Natural killer cell (primary cell): Measurements from ENCODE around the gene FYN. TPM values are rescaled to one million over a fixed set of nuclear protein-coding genes. Genes with fewer than 3 reads are reported as not detected.

Experiments used
- ATAC-seq, 3 donors: fragments of 150-1000 bp in 2 of 3; fragments of 200-7000 bp in 1 of 3; cut with Tn5 transposase; 1 replicate in 1 of 3; 2 replicates in 2 of 3; pipeline ENCODE4 v1.10.0; 2021; ENCODE audit warnings: mild to moderate bottlenecking in 2 of 3, moderate library complexity in 2 of 3
- DNase-seq, 2 donors: peaks; one replicate each; pipeline versions ENCODE4 v3.0.0 to v3.0.0-alpha.2; 2013 to 2021; ENCODE audit warnings: mixed read lengths in 1 of 2
- H3K27ac ChIP-seq: one replicate; pipeline ENCODE4 v1.5.1; 2013; ENCODE audit warnings: mild to moderate bottlenecking, low read length
- H3K27me3 ChIP-seq: one replicate; pipeline ENCODE4 v1.6.1; 2013; ENCODE audit warnings: low read length; ENCODE audit not compliant: control insufficient read depth, insufficient read depth
- H3K36me3 ChIP-seq: one replicate; pipeline ENCODE4 v1.6.1; 2013; ENCODE audit warnings: low read length; ENCODE audit not compliant: control insufficient read depth, insufficient read depth
- H3K4me1 ChIP-seq: one replicate; pipeline ENCODE4 v1.6.1; 2013; ENCODE audit warnings: low read length; ENCODE audit not compliant: control insufficient read depth, insufficient read depth
- H3K4me3 ChIP-seq: one replicate; pipeline ENCODE4 v1.5.1; 2013; ENCODE audit warnings: low read length
- H3K9me3 ChIP-seq: one replicate; pipeline ENCODE4 v1.6.1; 2013; ENCODE audit warnings: low read length; ENCODE audit not compliant: control insufficient read depth, insufficient read depth
- H3K27ac Mint-ChIP-seq, 2 donors: one replicate each; pipeline ENCODE4 v1.8.0; 2022; ENCODE audit warnings: mild to moderate bottlenecking in 2 of 2, mixed read lengths in 2 of 2, moderate library complexity in 1 of 2
- H3K27me3 Mint-ChIP-seq, 2 donors: one replicate each; pipeline ENCODE4 v1.8.0; 2022; ENCODE audit warnings: low read depth in 2 of 2, mixed read lengths in 2 of 2
- H3K36me3 Mint-ChIP-seq: one replicate; pipeline ENCODE4 v1.8.0; 2022; ENCODE audit warnings: mixed read lengths
- H3K4me1 Mint-ChIP-seq, 2 donors: one replicate each; pipeline ENCODE4 v1.8.0; 2022; ENCODE audit warnings: mixed read lengths in 2 of 2
- H3K4me3 Mint-ChIP-seq: one replicate; pipeline ENCODE4 v1.8.0; 2022; ENCODE audit warnings: mild to moderate bottlenecking, moderate library complexity, mixed read lengths
- H3K9me3 Mint-ChIP-seq, 2 donors: one replicate each; pipeline ENCODE4 v1.8.0; 2022; ENCODE audit warnings: mixed read lengths in 2 of 2
- CTCF ChIP-seq: fragments of 200-600 bp; IDR thresholded peaks from one replicate; pipeline ENCODE4 v1.8.0; 2022; ENCODE audit warnings: antibody characterized with exemption
- WGBS: methylation state at CpG from one replicate; pipeline ENCODE4 v1.1.7; 2013; ENCODE audit warnings: missing lambda C conversion rate; ENCODE audit not compliant: insufficient coverage; 5-methylcytosine and 5-hydroxymethylcytosine counted together
- intact Hi-C: fragments of 100-400 bp; cut with micrococcal nuclease; formaldehyde crosslinking; loops from one replicate; pipeline ENCODE4 v1.14.2; 2022
- total RNA-seq, 4 donors: library from RNA; stranded (reverse); fragments of 120-200 nt in 1 of 4; gene quantifications; one replicate each; pipeline versions ENCODE4 v1.2.3 to v1.2.4, GENCODE V29; 2013 to 2022

The FYN gene
- total RNA-seq, 3 donors from 2014 or later (not counting 1 experiment from before 2014, with no cell fraction given) = 616 to 757 (median 713) TPM

GRCh38 chr6:111852725-111853124 is 20.5 kb downstream of the FYN start:
- Mint-ChIP-seq H3K9me3 (no peaks in the 10 kb centered on the region), H3K4me1 (peaks cover 83 to 87% of the 10 kb centered on the region in 2 donors), H3K27ac (peak overlapping the region; percentile 88 to 92), H3K27me3 (no peaks in the 10 kb centered on the region), H3K4me3 (no peak overlapping the region), H3K36me3 (no peaks in the 10 kb centered on the region)
- peak in 1 of 2 donors; percentile 43 for DNase-seq
- H3K9me3 ChIP-seq = no peaks in the 10 kb centered on the region
- H3K27me3 ChIP-seq = no peaks in the 10 kb centered on the region
- no peak for TF ChIP-seq CTCF
- no peak overlapping the region for H3K27ac ChIP-seq
- WGBS = 79% methylated on average over 2 of the region's 2 CpGs
- H3K36me3 ChIP-seq = peaks cover 5% of the 10 kb centered on the region
- no peak overlapping the region for H3K4me3 ChIP-seq
- peaks cover 42% of the 10 kb centered on the region for H3K4me1 ChIP-seq
- intact Hi-C loops = no loop called here
- ATAC-seq = no peak

GRCh38 chr6:111850295-111850937 is 22.8 kb downstream of the FYN start:
- Histone ChIP-seq H3K4me3 (no peak overlapping the region), H3K27ac (peak overlapping the region; percentile 12)

GRCh38 chr6:111849298-111849697 is 24.0 kb downstream of the FYN start:
- Mint-ChIP-seq H3K27me3 (no peaks in the 10 kb centered on the region), H3K4me1 (peaks cover 54 to 55% of the 10 kb centered on the region in 2 donors), H3K9me3 (no peaks in the 10 kb centered on the region), H3K27ac (peak overlapping the region; percentile 88 to 92), H3K36me3 (no peaks in the 10 kb centered on the region), H3K4me3 (peak overlapping the region; percentile 67)
- Histone ChIP-seq H3K9me3 (no peaks in the 10 kb centered on the region), H3K36me3 (peaks cover 12% of the 10 kb centered on the region), H3K27me3 (no peaks in the 10 kb centered on the region), H3K4me1 (peaks cover 65% of the 10 kb centered on the region), H3K27ac (no peak overlapping the region), H3K4me3 (no peak overlapping the region)
- no peak for TF ChIP-seq CTCF
- ATAC-seq (no peak), DNase-seq (no peak)
- intact Hi-C loops = no loop called here
- 86% methylated on average over 5 of the region's 5 CpGs for WGBS

More at GRCh38 chr6:111850295-111850937, 22.8 kb downstream of the FYN start:
- H3K4me1 ChIP-seq = peaks cover 55% of the 10 kb centered on the region
- DNase-seq (peak in 1 of 2 donors; percentile 71), ATAC-seq (peak; percentile 62 to 73 (median 72))
- intact Hi-C loops = no loop called here
- no peaks in the 10 kb centered on the region for H3K9me3 ChIP-seq
- no peaks in the 10 kb centered on the region for H3K27me3 ChIP-seq
- Mint-ChIP-seq H3K4me1 (peaks cover 63 to 64% of the 10 kb centered on the region in 2 donors), H3K36me3 (no peaks in the 10 kb centered on the region), H3K27ac (peak overlapping the region; percentile 88 to 92), H3K27me3 (no peaks in the 10 kb centered on the region), H3K4me3 (peak overlapping the region; percentile 61), H3K9me3 (no peaks in the 10 kb centered on the region)
- TF ChIP-seq CTCF = no peak
- H3K36me3 ChIP-seq = peaks cover 9% of the 10 kb centered on the region
- WGBS = 49% methylated on average over 9 of the region's 10 CpGs
